OCI-LY3 (cell line): ENCODE results near the gene KIF17.

Experiments used
- H2AFZ ChIP-seq: fragments of 200-600, 300-600 bp; shearing (Covaris generic); 2 replicates; pipeline ENCODE4 v1.6.0; 2014; ENCODE audit warnings: antibody characterized with exemption, low read depth, low read length
- H3K27ac ChIP-seq: fragments of 200-600, 300-600 bp; sonication (generic); 2 replicates; pipeline ENCODE4 v1.5.1; 2014; ENCODE audit warnings: mild to moderate bottlenecking, low read length, moderate library complexity, mixed read lengths
- H3K27me3 ChIP-seq: fragments of 200-600, 300-600 bp; sonication (generic); 2 replicates; pipeline ENCODE4 v1.6.1; 2014; ENCODE audit warnings: low read depth, low read length, mixed read lengths
- H3K36me3 ChIP-seq: fragments of 200-600, 300-600 bp; sonication (generic); replicated peaks from 2 replicates; pipeline ENCODE3; 2014; ENCODE audit warnings: low read depth, low read length, mixed read lengths
- H3K4me1 ChIP-seq: fragments of 300-600, 200-600 bp; sonication (generic); 2 replicates; pipeline ENCODE4 v1.6.1; 2014; ENCODE audit warnings: low read length, mixed read lengths
- H3K4me2 ChIP-seq: fragments of 200-600, 300-600 bp; sonication (generic); 2 replicates; pipeline ENCODE4 v1.6.1; 2014; ENCODE audit warnings: low read length, mixed read lengths
- H3K4me3 ChIP-seq: fragments of 300-600, 200-600 bp; sonication (generic); 2 replicates; pipeline ENCODE4 v1.5.1; 2014; ENCODE audit warnings: antibody characterized with exemption, mild to moderate bottlenecking, low read length, moderate library complexity
- H3K79me2 ChIP-seq: fragments of 300-600, 200-600 bp; shearing (Covaris generic); 2 replicates; pipeline ENCODE4 v1.6.1; 2014; ENCODE audit warnings: mild to moderate bottlenecking, low read length, mixed read lengths
- H3K9ac ChIP-seq: fragments of 300-600, 200-600 bp; shearing (Covaris generic); 2 replicates; pipeline ENCODE4 v1.6.0; 2014; ENCODE audit warnings: mild to moderate bottlenecking, low read length, moderate library complexity
- H3K9me3 ChIP-seq: fragments of 200-600, 300-600 bp; shearing (Covaris generic); 2 replicates; pipeline ENCODE4 v1.6.1; 2014; ENCODE audit warnings: low read length, mixed read lengths; ENCODE audit not compliant: insufficient read depth
- H4K20me1 ChIP-seq: fragments of 200-600, 300-600 bp; sonication (generic); 2 replicates; pipeline ENCODE4 v1.6.1; 2016; ENCODE audit warnings: low read length, mixed read lengths; ENCODE audit not compliant: insufficient read depth
- CTCF ChIP-seq: fragments of 200-600, 300-600 bp; sonication (generic); IDR thresholded peaks from 2 replicates; pipeline ENCODE4 v1.5.1; 2014; ENCODE audit warnings: antibody characterized with exemption, low read length, low read depth
- EZH2phosphoT487 ChIP-seq: fragments of 200-600 bp; shearing (Covaris generic); IDR thresholded peaks from 2 replicates; pipeline ENCODE4 v1.6.1; 2018; ENCODE audit warnings: antibody characterized with exemption, mixed run types, low read depth

The KIF17 gene

DNA sequence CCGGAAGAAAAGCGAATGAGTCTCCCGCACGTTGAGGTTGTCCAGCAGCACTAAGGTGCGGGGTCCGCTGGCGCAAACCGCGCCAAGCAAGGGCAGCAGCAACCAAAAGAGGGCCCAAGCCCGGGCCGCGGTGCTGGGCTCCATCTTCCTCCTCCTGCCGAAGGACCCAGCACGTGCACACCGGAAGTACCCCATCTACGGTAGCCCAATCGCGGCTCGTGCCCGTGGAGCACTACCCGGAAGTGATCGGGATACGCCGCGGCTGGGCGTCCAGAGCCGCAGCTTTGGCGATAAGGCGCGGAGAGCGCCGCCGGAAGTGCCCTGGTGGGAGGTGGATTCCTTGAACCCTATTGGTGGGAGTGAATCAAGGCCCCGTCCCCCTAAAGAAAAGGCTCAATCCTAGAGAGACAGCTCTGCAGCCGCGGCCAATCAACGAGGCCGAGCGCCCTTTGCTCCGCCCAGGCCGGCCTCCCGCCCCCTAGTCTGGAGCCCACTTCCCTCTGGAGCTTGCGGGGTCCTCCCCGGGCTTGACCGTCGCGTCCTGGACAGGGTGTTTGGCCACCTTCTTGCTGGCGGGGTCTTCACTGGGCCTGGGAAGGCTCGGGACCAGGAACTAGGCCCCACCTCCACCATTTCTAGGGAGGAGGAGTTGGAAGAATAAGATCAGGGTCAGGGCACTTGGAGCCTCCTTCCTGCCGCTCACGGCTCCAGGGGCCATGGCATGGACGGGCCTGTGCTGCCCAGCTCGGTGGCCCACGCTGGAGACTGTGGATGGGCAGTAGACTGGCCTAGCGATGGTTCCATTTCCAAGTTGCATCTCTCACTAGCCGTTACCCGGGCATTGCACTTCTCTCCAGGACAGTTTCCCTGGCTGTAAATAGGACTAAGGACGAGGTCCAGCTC is 56.3 kb downstream of the KIF17 start, which contains the start of gene DDOST:
Gene DDOST, minus strand, starts transcription at position 163 of the 903 bp plus-strand sequence. Its CDS starts 19 bp downstream, at position 144.
- peak within 1 kb of the TSS; percentile 73 for H3K4me2 ChIP-seq
- peak within 1 kb of the TSS; percentile 56 for H3K27ac ChIP-seq
- H3K79me2 ChIP-seq, result peaks cover 45% of the 10 kb centered on the region
- no peak for TF ChIP-seq EZH2phosphoT487
- peak; percentile 16; the same call in 1 of the 2 replicates for TF ChIP-seq CTCF
- no peaks in the 10 kb centered on the region for H4K20me1 ChIP-seq
- peak within 1 kb of the TSS; percentile 98 for H3K4me3 ChIP-seq
- no peak within 1 kb of the TSS; the same call in 1 of the 2 replicates for H2AFZ ChIP-seq
- H3K9me3 ChIP-seq, result no peaks in the 10 kb centered on the region
- H3K27me3 ChIP-seq, result no peaks in the 10 kb centered on the region
- peak within 1 kb of the TSS; percentile 96 for H3K9ac ChIP-seq
- H3K4me1 ChIP-seq, result peaks cover 11% of the 10 kb centered on the region; the same call in 1 of the 2 replicates
- peaks cover 26% of the 10 kb centered on the region for H3K36me3 ChIP-seq

GRCh38 chr1:20660847-20661206 is 57.0 kb downstream of the KIF17 start:
- H3K79me2 ChIP-seq, result peaks cover 45% of the 10 kb centered on the region
- TF ChIP-seq EZH2phosphoT487, result no peak
- no peak for TF ChIP-seq CTCF
- peak overlapping the region; percentile 98 for H3K4me3 ChIP-seq
- H3K27me3 ChIP-seq, result no peaks in the 10 kb centered on the region
- H3K36me3 ChIP-seq, result peaks cover 30% of the 10 kb centered on the region
- H2AFZ ChIP-seq, result no peak overlapping the region; the same call in 1 of the 2 replicates
- peak overlapping the region; percentile 71 for H3K4me2 ChIP-seq
- H3K9ac ChIP-seq, result peak overlapping the region; percentile 96
- H3K4me1 ChIP-seq, result peaks cover 11% of the 10 kb centered on the region; the same call in 1 of the 2 replicates
- peak overlapping the region; percentile 56 for H3K27ac ChIP-seq
- H4K20me1 ChIP-seq, result no peaks in the 10 kb centered on the region
- no peaks in the 10 kb centered on the region for H3K9me3 ChIP-seq

GRCh38 chr1:20660363-20660762 is 57.4 kb downstream of the KIF17 start:
- H3K79me2 ChIP-seq, result peaks cover 45% of the 10 kb centered on the region
- no peaks in the 10 kb centered on the region for H4K20me1 ChIP-seq
- peaks cover 32% of the 10 kb centered on the region for H3K36me3 ChIP-seq
- H3K4me2 ChIP-seq, result peak overlapping the region; percentile 71
- H2AFZ ChIP-seq, result no peak overlapping the region
- H3K4me3 ChIP-seq, result peak overlapping the region; percentile 98
- H3K27ac ChIP-seq, result peak overlapping the region; percentile 56
- H3K9me3 ChIP-seq, result no peaks in the 10 kb centered on the region
- H3K4me1 ChIP-seq, result peaks cover 11% of the 10 kb centered on the region; the same call in 1 of the 2 replicates
- no peak for TF ChIP-seq CTCF
- no peak for TF ChIP-seq EZH2phosphoT487
- peak overlapping the region; percentile 96 for H3K9ac ChIP-seq
- H3K27me3 ChIP-seq, result no peaks in the 10 kb centered on the region

DNA sequence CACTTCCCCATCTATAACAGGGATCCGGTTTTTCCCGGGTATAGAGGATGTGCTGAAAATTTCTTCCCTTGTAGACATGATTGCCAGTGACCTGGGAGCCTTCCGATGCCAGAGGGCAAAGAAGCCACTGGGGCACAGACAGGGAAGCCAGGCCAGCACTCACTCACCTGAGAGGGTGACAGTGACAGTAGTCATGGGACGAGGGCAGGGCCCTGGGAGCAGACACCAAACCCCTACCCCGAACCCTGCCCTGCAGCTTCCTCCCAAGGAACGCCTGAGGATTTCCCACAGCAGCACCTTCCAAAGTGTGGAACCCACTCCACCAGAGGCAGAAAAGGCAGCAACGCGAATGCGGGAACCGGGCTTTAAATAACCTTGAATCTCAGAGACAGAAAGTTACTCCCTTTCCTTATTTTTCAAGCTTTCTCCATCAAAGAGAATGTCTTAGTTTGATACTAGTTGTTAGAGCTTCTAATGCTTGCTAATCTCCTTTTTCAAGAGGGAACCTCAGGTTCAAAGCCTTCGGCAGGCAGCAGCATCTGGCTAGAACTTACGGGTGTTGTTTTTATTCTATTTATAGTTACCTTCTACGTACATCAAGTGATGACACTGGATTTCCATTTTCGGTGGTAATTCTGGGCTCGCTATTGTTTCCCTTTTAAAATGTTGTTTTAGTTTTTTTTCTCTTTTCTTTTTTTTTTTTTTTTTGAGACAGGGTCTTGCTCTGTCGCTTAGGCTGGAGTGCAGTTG is 59.5 kb downstream of the KIF17 start:
- H3K4me1 ChIP-seq, result peaks cover 11% of the 10 kb centered on the region; the same call in 1 of the 2 replicates
- H3K4me3 ChIP-seq, result no peak overlapping the region
- peaks cover 45% of the 10 kb centered on the region for H3K79me2 ChIP-seq
- H3K27me3 ChIP-seq, result no peaks in the 10 kb centered on the region
- H3K9ac ChIP-seq, result no peak overlapping the region
- H4K20me1 ChIP-seq, result no peaks in the 10 kb centered on the region
- no peak overlapping the region for H2AFZ ChIP-seq
- no peak overlapping the region for H3K27ac ChIP-seq
- TF ChIP-seq CTCF, result no peak
- no peak for TF ChIP-seq EZH2phosphoT487
- no peaks in the 10 kb centered on the region for H3K9me3 ChIP-seq
- H3K4me2 ChIP-seq, result no peak overlapping the region
- H3K36me3 ChIP-seq, result peaks cover 32% of the 10 kb centered on the region
